GM10266 (cell line): ENCODE results near the gene TRIM39.
"Not testable (repeated sequence)": the region's sequence is repeated elsewhere in the genome, so short reads cannot be mapped to it uniquely, and the experiment has no call there.

Source experiments
- DNase-seq: peaks from one replicate; pipeline ENCODE4 v3.0.0; 2012; ENCODE audit errors: extremely low spot score
- CTCF ChIP-seq: IDR thresholded peaks from 2 replicates; pipeline ENCODE4 v1.5.1; 2012; ENCODE audit warnings: mild to moderate bottlenecking, low read depth; ENCODE audit not compliant: control insufficient read depth, insufficient read depth; ENCODE audit errors: missing control alignments

TRIM39 gene

DNA sequence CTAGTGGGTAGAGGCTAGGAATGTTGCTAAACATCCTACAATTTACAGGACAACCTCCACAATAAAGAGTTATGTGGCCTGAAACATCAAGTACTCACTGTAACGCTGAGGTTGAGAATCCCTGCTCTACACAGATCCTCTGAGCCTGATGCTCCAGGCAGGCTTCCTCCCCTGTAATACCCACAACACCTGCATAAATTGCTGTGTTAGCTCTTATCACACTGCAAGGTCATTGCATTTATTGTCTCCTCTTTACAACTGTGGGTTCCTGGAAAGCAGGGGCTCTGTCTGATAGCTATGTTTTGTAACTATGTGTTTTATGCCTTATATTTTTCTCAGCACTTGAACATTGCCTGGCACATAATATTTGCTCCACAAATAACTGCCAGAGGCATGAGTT lies 29.8 kb downstream of the TRIM39 start:
- no peak for TF ChIP-seq CTCF
- no peak for DNase-seq

DNA sequence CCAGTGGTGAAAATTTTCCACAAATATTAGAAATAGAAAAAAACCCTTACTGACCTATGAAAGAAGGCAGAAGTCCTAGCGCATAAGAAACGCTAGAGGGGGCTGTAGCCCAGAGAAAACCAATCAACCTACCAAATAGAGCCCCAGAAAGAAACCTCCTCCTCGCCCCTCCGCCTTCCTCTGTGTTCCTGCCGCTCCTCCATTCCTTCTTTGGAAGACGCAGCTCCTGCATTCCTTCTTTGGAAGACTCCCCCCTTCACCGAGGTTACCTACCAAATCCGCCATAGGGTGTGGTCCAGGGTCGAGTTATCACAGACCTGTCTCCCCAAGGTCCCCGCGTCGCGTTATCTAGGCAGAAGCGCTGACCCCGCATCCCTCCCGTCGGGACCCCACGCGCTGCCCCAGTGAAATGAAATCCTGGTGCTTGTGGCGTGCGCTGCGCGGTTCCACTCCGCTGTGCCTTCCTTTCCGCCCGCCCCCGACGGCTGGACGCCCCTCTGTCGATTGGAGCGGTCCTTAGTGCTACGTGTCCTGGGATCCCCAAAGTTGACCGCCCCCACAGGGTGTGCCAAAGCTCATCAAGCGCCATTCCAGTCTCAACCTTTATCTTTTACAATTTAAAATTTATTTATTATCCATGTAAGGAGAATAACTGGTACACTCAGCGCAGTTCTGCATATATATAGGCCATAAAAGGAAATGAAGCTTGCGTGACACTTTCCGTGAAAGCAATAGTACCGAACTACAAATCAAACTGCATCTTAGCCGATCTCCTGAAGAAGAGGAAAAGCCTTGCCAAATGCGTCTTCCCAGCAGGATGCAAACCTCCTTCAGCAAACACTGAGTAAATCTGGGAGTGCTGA lies 31.2 kb downstream of the TRIM39 start:
- peak; percentile 68 for TF ChIP-seq CTCF
- peak; percentile 63 for DNase-seq

- DNase-seq, result no peak
- TF ChIP-seq CTCF, result no peak
These were observed 32.5 kb downstream of the TRIM39 start for GRCh38 chr6:30359276-30359675.

- no peak for TF ChIP-seq CTCF
- no peak for DNase-seq
These were observed 33.4 kb downstream of the TRIM39 start for GRCh38 chr6:30360139-30360538.

- DNase-seq, result no peak
- no peak for TF ChIP-seq CTCF
These were observed 34.9 kb downstream of the TRIM39 start for GRCh38 chr6:30361661-30362060.

GRCh38 chr6:30363459-30363858 lies 36.7 kb downstream of the TRIM39 start:
- no peak for TF ChIP-seq CTCF
- no peak for DNase-seq

GRCh38 chr6:30364591-30364990 lies 37.9 kb downstream of the TRIM39 start:
- no peak for TF ChIP-seq CTCF
- no peak for DNase-seq

GRCh38 chr6:30369280-30369679 lies 42.6 kb downstream of the TRIM39 start:
- not testable (repeated sequence) for DNase-seq
